ENCODE measurements around the gene KLRF1.

- no peak for TF ChIP-seq EP300 (IDR thresholded peaks at IDR 0.05)
- no peak for TF ChIP-seq CTCF (IDR thresholded peaks at IDR 0.05)
Measured at GRCh38 chr12:9808504-9808903, 18.8 kb upstream of the KLRF1 start.
